HT-29 (cell line): ENCODE data around the gene CCNQ. TPM values are rescaled to one million over a fixed set of nuclear protein-coding genes. Genes with fewer than 3 reads are reported as not detected.

ENCODE experiments used
- DNase-seq: peaks from one replicate; pipeline ENCODE4 v3.0.0-alpha.2; 2015; ENCODE audit warnings: low spot score
- total RNA-seq: library from RNA; depleted of rRNA; stranded (reverse); fragments of >200 nt; shearing (Covaris generic); gene quantifications from 2 replicates; pipeline ENCODE4 v1.2.3, GENCODE V29; 2014

CCNQ gene
- total RNA-seq, 1 experiment from 2014 or later: 107 TPM

- no peak for DNase-seq
Observed at GRCh38 chrX:153576239-153576870, 22.6 kb downstream of the CCNQ start.

DNA sequence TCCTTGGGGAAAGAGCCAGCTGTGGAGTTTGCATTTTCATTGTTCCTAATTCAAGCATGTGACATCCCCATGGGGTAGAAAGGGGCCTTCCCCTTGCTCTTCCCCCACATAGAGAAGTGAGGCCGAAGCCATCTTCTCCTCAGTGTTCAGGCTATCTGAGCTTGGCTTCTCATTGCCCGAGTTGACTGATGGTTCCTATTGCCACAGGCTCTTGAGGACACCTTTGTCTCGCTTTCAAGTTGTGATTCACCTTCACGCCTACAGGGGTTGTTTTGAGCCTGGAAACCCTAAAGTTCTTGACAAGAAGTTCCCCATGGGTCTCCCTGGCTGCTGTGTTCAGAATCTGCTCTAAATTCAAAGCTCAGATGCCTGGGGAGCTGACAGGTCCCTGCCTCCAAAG lies 25.0 kb downstream of the CCNQ start:
- peak; percentile 40 for DNase-seq

GRCh38 chrX:153572601-153573000 lies 26.3 kb downstream of the CCNQ start:
- DNase-seq: no peak

DNA sequence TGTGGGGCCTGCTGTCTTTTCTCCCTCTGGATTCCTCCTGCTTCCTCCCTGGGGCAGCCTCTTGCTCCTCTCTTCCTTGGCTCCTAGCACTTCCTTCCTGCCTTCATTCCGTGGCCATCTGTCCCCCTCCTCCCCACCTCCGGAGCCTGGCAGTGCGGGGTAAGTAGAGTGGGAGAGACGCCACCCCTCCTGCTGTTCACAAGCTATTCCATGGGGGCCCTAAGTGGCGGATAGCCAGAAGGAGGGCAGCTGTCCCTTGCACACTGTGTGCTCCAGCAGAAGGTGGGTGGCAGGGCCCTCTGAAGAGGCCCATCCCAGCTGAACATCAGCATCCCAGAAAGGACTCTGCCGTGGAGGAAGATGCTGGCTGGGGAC lies 27.4 kb downstream of the CCNQ start:
- no peak for DNase-seq

DNA sequence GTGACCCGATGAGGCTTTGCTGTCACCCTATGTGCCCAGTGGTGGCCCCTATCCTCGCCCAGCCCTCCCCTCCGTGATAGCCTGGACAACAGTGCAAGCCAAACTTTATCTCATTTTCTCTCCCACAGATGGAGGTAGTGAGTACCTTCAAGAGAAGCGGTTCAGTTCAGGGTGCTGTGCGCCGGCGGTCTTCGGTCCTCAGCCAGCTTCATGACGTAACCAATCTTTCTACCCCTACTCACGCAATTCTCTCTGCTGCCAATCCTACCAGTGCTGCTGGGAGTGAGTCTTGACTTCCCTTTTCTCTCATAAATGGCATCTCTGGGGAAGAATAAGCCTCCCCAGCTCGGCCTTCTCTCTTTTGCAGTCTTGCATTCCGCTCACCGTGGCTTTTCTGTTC lies 29.5 kb downstream of the CCNQ start:
- DNase-seq: no peak

DNA sequence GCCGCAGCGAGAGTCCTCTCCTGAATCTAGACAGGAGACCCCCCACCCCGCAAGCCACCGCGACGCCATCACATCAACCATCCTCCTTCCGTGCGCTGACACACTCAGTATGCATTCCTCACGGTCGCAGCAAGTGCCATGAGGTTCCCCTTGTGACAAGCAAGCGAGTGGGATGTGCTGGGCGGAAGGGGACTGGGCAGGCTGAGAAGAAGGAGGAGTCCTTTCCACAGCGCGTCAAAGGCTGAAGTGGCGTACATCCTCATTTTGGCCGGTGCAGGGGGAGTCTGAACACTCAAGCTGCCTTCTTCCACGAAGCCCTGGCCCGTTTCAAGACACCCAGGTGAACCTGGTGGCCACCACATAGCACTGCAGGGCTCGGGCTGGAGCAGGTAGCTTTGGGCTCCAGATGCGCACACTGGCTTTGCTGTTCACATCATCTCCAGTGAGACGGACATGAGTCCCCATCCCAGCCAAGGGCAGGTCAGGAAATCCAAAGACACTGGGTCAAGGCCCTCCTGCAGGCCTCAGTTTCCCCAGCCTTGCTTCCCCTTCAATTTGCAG lies 30.4 kb downstream of the CCNQ start:
- DNase-seq: peak; percentile 19

- no peak for DNase-seq
Observed at GRCh38 chrX:153565996-153566580, 32.9 kb downstream of the CCNQ start.

GRCh38 chrX:153564047-153564606 lies 34.8 kb downstream of the CCNQ start:
- no peak for DNase-seq

DNA sequence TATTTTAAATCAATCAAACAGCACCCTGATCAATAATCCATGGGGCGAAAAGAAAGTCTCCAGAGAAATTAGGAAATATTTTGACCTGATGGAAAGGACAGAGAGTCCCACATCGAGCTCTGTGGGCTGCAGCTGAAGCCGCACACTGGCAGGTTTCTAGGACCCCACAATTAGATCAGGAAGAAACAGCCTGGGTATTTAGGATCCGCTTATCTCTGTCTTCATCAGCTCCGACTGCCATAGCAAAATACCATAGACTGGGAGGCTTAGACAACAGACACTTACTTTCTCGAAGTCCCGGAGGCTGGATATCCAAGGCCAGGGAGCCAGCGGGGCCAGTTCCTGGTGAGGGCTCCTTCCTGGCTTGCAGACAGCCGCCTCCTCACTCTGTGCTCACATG lies 36.4 kb downstream of the CCNQ start:
- DNase-seq: no peak

DNA sequence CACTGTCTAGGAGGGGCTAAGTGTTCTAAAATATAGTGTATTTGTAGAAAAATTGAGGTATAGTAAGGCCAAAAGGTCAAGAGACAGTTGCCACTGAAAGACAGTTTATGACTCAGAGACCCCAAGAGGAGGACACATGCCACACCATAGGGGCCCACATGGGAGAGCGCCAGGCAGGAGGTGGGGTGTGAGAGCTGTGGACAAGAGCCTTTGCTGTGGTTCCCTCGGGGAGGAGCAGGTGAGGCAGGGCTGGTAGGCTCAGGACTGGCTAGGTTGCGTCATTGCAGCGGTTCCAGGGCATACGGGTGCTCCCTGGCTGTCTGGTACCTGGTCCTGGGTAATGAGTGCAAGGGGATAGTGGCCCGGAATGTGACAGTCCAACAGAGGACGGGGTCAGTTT lies 37.6 kb downstream of the CCNQ start:
- DNase-seq: no peak

DNA sequence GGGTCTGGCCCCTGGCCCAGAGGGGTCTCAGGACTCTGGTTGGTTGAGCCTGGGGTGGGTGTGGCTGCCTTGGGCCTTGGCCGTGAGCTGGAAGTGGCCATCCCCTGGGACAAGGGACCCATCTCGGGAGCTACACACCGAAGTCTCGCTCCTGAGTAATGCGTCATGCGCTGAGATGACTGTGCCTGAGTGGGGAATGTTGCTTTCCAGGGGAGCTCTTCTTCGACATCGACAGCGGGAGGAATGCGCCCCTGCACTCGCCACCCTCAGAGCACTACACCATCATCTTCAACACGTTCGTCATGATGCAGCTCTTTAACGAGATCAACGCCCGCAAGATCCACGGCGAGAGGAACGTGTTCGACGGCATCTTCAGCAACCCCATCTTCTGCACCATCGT lies 38.5 kb downstream of the CCNQ start:
- no peak for DNase-seq

- no peak for DNase-seq
Observed at GRCh38 chrX:153560000-153560399, 38.9 kb downstream of the CCNQ start.

DNA sequence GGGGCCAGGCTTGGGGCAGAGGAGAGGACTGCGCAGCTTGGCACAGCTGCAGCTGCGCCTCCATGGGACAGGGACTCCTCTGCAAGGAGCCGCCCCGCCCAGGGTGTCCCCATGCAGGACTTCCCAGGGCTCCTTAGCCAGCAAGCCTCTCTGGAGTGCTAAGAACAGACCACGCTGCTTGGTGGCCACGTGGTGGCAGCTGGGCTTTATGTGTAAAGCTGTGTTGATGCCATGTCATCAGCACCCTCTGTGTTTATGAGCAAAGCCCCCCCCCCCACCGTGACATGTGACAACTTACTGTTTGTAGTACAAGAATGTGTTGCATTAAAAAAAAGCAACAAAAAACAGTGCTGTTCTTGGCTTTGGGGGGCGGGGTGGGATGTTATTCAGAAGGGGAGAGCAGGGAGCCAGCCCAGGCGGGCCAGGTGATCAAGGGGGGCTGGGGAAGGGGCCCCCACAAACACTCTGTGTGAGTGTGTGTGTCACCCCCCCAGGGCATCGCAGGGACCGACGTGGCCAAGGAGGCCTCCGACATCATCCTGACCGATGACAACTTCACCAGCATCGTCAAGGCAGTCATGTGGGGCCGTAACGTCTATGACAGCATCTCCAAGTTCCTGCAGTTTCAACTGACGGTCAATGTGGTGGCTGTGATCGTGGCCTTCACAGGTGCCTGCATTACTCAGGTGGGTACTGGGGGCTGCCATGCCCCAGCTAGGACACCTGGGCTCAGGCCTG lies 41.2 kb downstream of the CCNQ start:
- peak; percentile 29 for DNase-seq

DNA sequence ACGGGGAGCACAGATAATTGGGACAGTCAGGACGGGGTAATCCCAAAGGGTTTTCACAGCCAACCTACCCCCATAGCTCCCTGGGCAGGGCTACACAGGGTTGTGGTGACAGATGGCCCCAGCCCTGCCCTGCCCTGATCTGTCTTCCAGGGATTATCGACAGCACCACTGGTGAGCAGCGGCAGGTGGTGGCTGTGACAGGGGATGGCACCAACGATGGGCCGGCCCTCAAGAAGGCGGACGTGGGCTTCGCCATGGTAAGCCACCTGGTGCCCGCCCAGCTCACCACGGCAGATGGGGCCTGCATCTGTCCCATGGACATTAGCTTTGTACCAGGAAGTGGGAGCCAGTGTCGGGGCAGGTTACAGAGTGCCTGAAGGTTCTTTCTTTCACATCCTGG lies 42.2 kb downstream of the CCNQ start:
- DNase-seq: no peak

DNA sequence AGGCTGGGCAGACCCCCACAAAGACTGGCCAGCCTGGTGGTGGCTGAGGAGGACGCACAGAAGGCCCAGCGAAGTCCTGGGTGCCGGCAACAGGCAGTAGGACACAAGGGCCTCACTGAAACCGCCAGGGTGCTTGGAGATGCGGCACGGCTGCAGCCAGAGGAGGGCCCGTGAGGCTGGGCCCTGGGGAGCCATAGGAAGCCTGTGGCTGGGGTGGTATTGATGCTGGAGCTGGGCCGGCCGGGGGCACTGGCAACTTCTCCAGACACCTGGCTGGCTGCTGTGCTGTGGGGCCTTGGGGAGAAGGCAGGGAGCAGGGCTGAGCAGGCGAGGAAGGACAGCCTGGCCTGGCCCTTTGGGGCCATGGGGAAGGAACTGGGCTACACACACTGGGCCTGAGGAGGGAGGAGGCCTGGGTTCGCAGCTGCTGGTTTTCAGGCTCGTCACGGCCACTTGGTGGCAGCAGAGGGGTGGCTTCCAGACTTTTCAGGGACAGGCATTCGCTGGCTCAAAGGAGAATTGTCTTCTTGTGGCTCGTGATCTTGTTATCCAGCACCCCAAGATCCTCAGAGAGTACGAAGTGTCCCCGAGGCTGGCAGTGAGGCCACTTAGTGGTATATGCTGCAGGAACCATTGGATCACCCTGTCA lies 44.3 kb downstream of the CCNQ start:
- DNase-seq: peak; percentile 89

DNA sequence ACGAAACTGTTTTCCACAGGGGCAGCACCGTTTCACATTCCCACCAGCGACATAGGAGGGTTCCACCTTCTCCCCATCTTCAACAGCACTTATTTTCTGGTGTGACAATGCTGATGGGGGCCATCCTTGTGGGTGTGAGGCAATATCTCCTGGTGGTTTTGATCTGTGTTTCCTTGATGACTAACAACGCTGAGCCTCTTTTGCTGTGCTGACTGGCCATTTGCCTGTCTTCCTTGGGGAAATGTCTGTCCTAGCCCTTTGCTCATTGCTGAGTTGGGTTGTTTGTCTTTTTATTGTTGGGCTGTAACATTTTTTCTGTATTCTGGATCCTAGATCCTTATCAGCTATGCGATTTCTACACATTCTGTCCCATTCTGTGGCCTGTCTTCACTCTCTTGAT lies 47.8 kb downstream of the CCNQ start:
- no peak for DNase-seq

GRCh38 chrX:153549807-153550206 lies 49.1 kb downstream of the CCNQ start:
- DNase-seq: no peak

DNA sequence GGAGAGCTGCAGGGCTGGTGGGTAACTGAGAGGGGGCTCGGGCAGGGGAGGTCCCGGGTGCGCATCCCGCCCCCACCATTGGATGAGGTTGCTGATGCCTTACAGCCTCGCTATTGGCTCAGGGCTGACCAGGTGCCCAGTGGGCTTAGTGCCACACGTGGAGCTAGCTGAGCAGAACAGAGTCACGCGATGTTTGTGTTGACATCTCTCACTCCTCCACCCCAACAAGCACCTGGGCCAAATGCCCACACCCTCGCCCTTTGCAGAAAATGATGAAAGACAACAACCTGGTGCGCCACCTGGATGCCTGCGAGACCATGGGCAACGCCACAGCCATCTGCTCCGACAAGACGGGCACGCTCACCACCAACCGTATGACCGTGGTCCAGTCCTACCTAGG lies 49.7 kb downstream of the CCNQ start:
- DNase-seq: no peak

DNA sequence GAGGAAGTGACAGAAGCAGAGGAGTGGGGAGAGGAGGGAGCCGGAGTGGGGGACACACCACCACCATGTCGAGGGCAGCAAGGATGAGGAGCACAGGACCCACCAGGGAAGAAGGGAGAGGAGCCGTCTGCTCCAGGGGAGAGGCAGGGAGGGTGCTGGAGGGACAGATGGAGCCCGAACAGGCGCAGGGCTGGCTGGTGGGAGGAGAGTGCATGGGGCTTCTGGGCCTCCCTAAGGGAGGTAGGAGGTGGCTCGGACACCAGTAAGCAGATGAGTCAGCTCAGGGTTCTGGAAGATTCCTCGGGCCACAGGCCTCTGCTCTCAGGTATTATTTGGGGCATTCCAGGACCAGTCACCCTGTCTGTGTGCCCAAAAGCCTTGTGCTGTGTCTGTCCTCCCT lies 51.7 kb downstream of the CCNQ start:
- no peak for DNase-seq

DNA sequence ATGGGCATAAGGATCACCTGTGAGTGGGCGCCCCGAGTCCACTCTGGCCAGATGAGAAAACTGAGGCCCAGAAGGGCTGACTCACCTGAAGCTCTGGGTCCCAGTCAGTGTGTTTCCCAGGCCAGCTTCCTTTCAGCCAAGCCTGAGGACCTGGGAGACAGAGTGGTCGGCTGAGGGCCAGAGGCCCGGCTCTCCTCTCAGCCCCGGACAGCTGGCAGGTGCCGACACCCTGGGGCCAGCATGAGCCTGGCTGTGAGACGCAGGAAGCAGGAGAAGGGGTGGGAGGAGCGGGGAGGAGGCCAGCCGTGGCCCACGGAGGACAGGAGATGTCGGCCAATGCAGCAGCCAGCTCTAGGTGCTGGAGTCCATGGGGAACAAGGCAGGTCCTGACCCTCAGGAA lies 52.6 kb downstream of the CCNQ start:
- DNase-seq: no peak

- no peak for DNase-seq
Observed at GRCh38 chrX:153544727-153545126, 54.2 kb downstream of the CCNQ start.

GRCh38 chrX:153539979-153540358 lies 59.0 kb downstream of the CCNQ start:
- DNase-seq: no peak
